GM23248 (cell line): ENCODE results near the gene MAGI3. TPM values are rescaled to one million over a fixed set of nuclear protein-coding genes. Genes with fewer than 3 reads are reported as not detected.

ENCODE experiments used
- DNase-seq: peaks from one replicate; pipeline ENCODE4 v3.0.0-alpha.2; 2015
- H2AFZ ChIP-seq: fragments of 200-600 bp; sonication (generic); 2 replicates; pipeline ENCODE4 v1.6.1; 2016; ENCODE audit warnings: antibody characterized with exemption
- H3F3A ChIP-seq: fragments of 200-600 bp; sonication (generic); 2 replicates; pipeline ENCODE4 v1.6.1; 2016; ENCODE audit warnings: mild to moderate bottlenecking, antibody characterized with exemption, mixed run types; ENCODE audit not compliant: insufficient read depth
- H3K27ac ChIP-seq: fragments of 200-600 bp; sonication (generic); 2 replicates; pipeline ENCODE4 v1.5.1; 2016; ENCODE audit warnings: mild to moderate bottlenecking
- H3K27me3 ChIP-seq: fragments of 200-600 bp; sonication (generic); replicated peaks from 2 replicates; pipeline ENCODE4 v1.6.1; 2016; ENCODE audit warnings: mild to moderate bottlenecking; ENCODE audit not compliant: insufficient read depth
- H3K36me3 ChIP-seq: fragments of 200-600 bp; sonication (generic); 2 replicates; pipeline ENCODE4 v1.6.1; 2016; ENCODE audit warnings: low read depth, mild to moderate bottlenecking
- H3K4me1 ChIP-seq: fragments of 200-600 bp; sonication (generic); 2 replicates; pipeline ENCODE4 v1.6.1; 2016; ENCODE audit warnings: mild to moderate bottlenecking; ENCODE audit not compliant: insufficient read depth
- H3K4me2 ChIP-seq: fragments of 200-600 bp; sonication (generic); one replicate; pipeline ENCODE4 v1.6.1; 2016; ENCODE audit warnings: mild to moderate bottlenecking; ENCODE audit not compliant: unreplicated experiment
- H3K4me3 ChIP-seq: fragments of 200-600 bp; sonication (generic); 2 replicates; pipeline ENCODE4 v1.5.1; 2016; ENCODE audit warnings: mild to moderate bottlenecking
- H3K79me2 ChIP-seq: fragments of 200-600 bp; sonication (generic); 2 replicates; pipeline ENCODE4 v1.6.1; 2016; ENCODE audit warnings: mild to moderate bottlenecking; ENCODE audit not compliant: insufficient read depth
- H3K9ac ChIP-seq: fragments of 200-600 bp; sonication (generic); 2 replicates; pipeline ENCODE4 v1.6.1; 2016; ENCODE audit warnings: mild to moderate bottlenecking
- H3K9me2 ChIP-seq: fragments of 200-600 bp; sonication (generic); 2 replicates; pipeline ENCODE4 v1.6.1; 2016; ENCODE audit warnings: mixed run types, mild to moderate bottlenecking, moderate library complexity; ENCODE audit not compliant: insufficient read depth
- H3K9me3 ChIP-seq: fragments of 200-600 bp; sonication (generic); one replicate; pipeline ENCODE4 v1.6.1; 2017; ENCODE audit warnings: low read depth
- H4K20me1 ChIP-seq: fragments of 200-600 bp; sonication (generic); 2 replicates; pipeline ENCODE4 v1.6.0; 2016; ENCODE audit not compliant: insufficient read depth
- EZH2 ChIP-seq: fragments of 200-600 bp; sonication (generic); IDR thresholded peaks from 2 replicates; pipeline ENCODE4 v1.6.1; 2018; ENCODE audit warnings: antibody characterized with exemption, mild to moderate bottlenecking; ENCODE audit not compliant: insufficient read depth, poor library complexity, severe bottlenecking
- EZH2phosphoT487 ChIP-seq: fragments of 200-600 bp; sonication (generic); IDR thresholded peaks from 2 replicates; pipeline ENCODE4 v1.6.1; 2018; ENCODE audit warnings: antibody characterized with exemption, moderate library complexity, mild to moderate bottlenecking, low read depth; ENCODE audit not compliant: insufficient read depth
- WGBS, 2 experiments: methylation state at CpG; one replicate each; pipeline ENCODE4 v1.1.6; 2015 to 2017; ENCODE audit warnings: low lambda C conversion rate in 2 of 2, low coverage in 1 of 2; ENCODE audit errors: missing lambda C conversion rate in 2 of 2; 5-methylcytosine and 5-hydroxymethylcytosine counted together
- in situ Hi-C: fragments of 300-500 bp; cut with MboI; formaldehyde crosslinking; loops from 2 replicates; pipeline ENCODE4 v1.15.0; 2020
- polyA plus RNA-seq: library from polyadenylated mRNA; unstranded; fragments of >200 nt; fragmentation: Nextera tagmentation; extraction: Ambion mirVana; gene quantifications from 2 replicates; pipeline ENCODE4 v1.2.1, GENCODE V29; 2016
- total RNA-seq: library from RNA; depleted of rRNA; stranded (reverse); fragments of >200 nt; shearing (Covaris generic); gene quantifications from 2 replicates; pipeline ENCODE4 v1.2.3, GENCODE V29; 2014

Gene MAGI3
- total and polyA plus RNA-seq, 2 experiments from 2014 or later = 1.9 to 7.2 TPM

DNA sequence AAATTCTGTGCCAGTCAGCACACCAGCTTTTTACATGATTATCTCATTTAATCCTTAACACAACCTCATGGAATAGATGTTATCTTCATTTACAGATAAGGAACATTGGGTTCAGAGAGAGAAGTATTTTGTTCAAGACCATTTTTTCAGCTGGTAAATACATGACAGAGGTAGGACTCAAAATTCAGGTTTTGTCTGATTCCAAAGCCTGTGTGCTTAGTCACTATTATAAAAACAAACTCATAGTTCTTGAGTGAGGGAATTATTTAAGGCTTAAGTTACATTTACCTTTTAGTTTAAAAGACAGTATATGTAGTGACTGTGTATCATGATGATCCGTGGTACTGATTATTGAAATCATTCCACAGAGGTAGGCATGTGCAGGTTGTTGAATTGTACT lies 125.2 kb downstream of the MAGI3 start:
- DNase-seq = no peak
- no peak overlapping the region for H3K4me3 ChIP-seq
- TF ChIP-seq EZH2 (no peak), EZH2phosphoT487 (no peak)
- in situ Hi-C loops = no loop called here
- H2AFZ ChIP-seq = no peak overlapping the region
- no peak overlapping the region for H3K9ac ChIP-seq
- peaks cover 10% of the 10 kb centered on the region for H3K4me1 ChIP-seq
- no peaks in the 10 kb centered on the region for H3K27me3 ChIP-seq
- H3K4me2 ChIP-seq = no peak overlapping the region
- 97 to 100% methylated on average over 1 of the region's 1 CpG for WGBS, 2 experiments
- no peaks in the 10 kb centered on the region for H3K9me2 ChIP-seq
- peaks cover 15% of the 10 kb centered on the region; the same call in 1 of the 2 replicates for H3K79me2 ChIP-seq
- H4K20me1 ChIP-seq = no peaks in the 10 kb centered on the region; the same call in 1 of the 2 replicates
- 0 out of 2 replicates have a peak, but pooled peaks cover 5% of the 10 kb centered on the region for H3K36me3 ChIP-seq
- peaks cover 7% of the 10 kb centered on the region; the same call in 1 of the 2 replicates for H3F3A ChIP-seq
- no peaks in the 10 kb centered on the region for H3K9me3 ChIP-seq
- no peak overlapping the region for H3K27ac ChIP-seq

GRCh38 chr1:113517346-113517745 lies 127.0 kb downstream of the MAGI3 start:
- no peaks in the 10 kb centered on the region for H4K20me1 ChIP-seq
- H3K9me3 ChIP-seq = no peaks in the 10 kb centered on the region
- in situ Hi-C loops = no loop called here
- H3K9ac ChIP-seq = no peak overlapping the region
- H3K36me3 ChIP-seq = no peaks in the 10 kb centered on the region
- no peak overlapping the region for H3K4me3 ChIP-seq
- H3K9me2 ChIP-seq = no peaks in the 10 kb centered on the region
- no peak for DNase-seq
- no peak for TF ChIP-seq EZH2
- TF ChIP-seq EZH2phosphoT487 = no peak
- peaks cover 7% of the 10 kb centered on the region; the same call in 1 of the 2 replicates for H3F3A ChIP-seq
- peaks cover 10% of the 10 kb centered on the region for H3K4me1 ChIP-seq
- H3K27me3 ChIP-seq = no peaks in the 10 kb centered on the region
- H3K79me2 ChIP-seq = peaks cover 24% of the 10 kb centered on the region
- no peak overlapping the region for H3K4me2 ChIP-seq
- H2AFZ ChIP-seq = no peak overlapping the region
- H3K27ac ChIP-seq = no peak overlapping the region

DNA sequence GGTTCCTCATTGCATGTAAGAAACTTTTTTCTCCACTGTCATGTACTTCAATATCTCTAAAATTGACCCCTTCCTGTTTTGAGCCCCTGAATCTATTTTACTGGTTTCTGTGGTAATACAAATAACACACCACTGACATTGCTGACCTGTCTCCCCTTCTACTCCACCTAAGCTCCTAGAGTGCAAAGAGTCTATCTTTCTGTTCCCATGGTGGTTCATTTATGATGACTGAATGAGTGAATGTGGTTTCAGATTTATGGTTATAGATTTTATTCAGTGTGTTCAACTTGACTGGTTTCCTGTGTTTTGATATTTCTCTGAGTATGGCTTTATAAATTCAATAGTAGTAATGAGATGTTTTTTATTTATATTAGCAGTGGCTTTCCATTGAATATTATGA lies 127.7 kb downstream of the MAGI3 start:
- H3K4me1 ChIP-seq = peaks cover 10% of the 10 kb centered on the region
- H3F3A ChIP-seq = peaks cover 7% of the 10 kb centered on the region; the same call in 1 of the 2 replicates
- H3K9me2 ChIP-seq = no peaks in the 10 kb centered on the region
- peaks cover 26% of the 10 kb centered on the region for H3K79me2 ChIP-seq
- no peak overlapping the region for H3K4me2 ChIP-seq
- no peaks in the 10 kb centered on the region for H4K20me1 ChIP-seq
- H2AFZ ChIP-seq = no peak overlapping the region
- no peak for DNase-seq
- no peak overlapping the region for H3K4me3 ChIP-seq
- no peak for TF ChIP-seq EZH2phosphoT487
- TF ChIP-seq EZH2 = no peak
- no peaks in the 10 kb centered on the region for H3K36me3 ChIP-seq
- H3K27ac ChIP-seq = no peak overlapping the region
- H3K9ac ChIP-seq = no peak overlapping the region
- no peaks in the 10 kb centered on the region for H3K9me3 ChIP-seq
- in situ Hi-C loops = no loop called here
- H3K27me3 ChIP-seq = no peaks in the 10 kb centered on the region

GRCh38 chr1:113519556-113519955 lies 129.2 kb downstream of the MAGI3 start:
- H3K9me2 ChIP-seq = no peaks in the 10 kb centered on the region
- H4K20me1 ChIP-seq = no peaks in the 10 kb centered on the region
- no peak overlapping the region for H2AFZ ChIP-seq
- no peak overlapping the region for H3K4me3 ChIP-seq
- H3K4me2 ChIP-seq = peak overlapping the region; percentile 14
- no peaks in the 10 kb centered on the region for H3K9me3 ChIP-seq
- no peak overlapping the region for H3K27ac ChIP-seq
- peaks cover 7% of the 10 kb centered on the region; the same call in 1 of the 2 replicates for H3F3A ChIP-seq
- in situ Hi-C loops = no loop called here
- H3K79me2 ChIP-seq = peaks cover 26% of the 10 kb centered on the region
- H3K36me3 ChIP-seq = no peaks in the 10 kb centered on the region
- H3K27me3 ChIP-seq = no peaks in the 10 kb centered on the region
- no peak overlapping the region for H3K9ac ChIP-seq
- peak; percentile 69 for DNase-seq
- peaks cover 10% of the 10 kb centered on the region for H3K4me1 ChIP-seq
- no peak for TF ChIP-seq EZH2
- no peak for TF ChIP-seq EZH2phosphoT487

DNA sequence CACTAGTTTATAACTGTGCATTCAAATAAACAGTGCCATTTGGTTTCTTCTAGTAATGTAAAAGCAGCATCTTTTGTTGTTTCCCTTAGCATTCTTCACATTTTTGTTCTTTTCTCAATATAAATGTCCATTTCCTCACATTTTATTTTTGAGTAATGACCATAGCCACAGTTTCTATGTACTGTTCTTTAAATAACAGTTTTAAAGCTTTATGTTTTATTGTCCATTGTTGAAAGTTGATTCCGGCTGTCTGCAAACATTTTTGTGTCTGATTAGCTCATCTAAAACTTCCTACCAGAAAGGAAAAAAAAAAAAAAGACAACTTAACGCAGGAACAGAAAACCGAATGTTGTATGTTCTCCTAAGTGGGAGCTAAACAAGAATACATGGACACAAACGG lies 139.7 kb downstream of the MAGI3 start:
- in situ Hi-C loops = no loop called here
- Histone ChIP-seq H3K9me2 (no peaks in the 10 kb centered on the region), H3K4me2 (no peak overlapping the region), H3F3A (peaks cover 23% of the 10 kb centered on the region), H3K9me3 (no peaks in the 10 kb centered on the region), H3K4me3 (no peak overlapping the region), H3K27ac (no peak overlapping the region), H2AFZ (0 out of 2 replicates have a peak overlapping the region, but pooled peaks have one; percentile 12), H3K9ac (no peak overlapping the region), H3K4me1 (peaks cover 30% of the 10 kb centered on the region), H4K20me1 (no peaks in the 10 kb centered on the region), H3K36me3 (no peaks in the 10 kb centered on the region), H3K27me3 (no peaks in the 10 kb centered on the region), H3K79me2 (peaks cover 49% of the 10 kb centered on the region)
- 92 to 96% methylated on average over 4 of the region's 4 CpGs for WGBS, 2 experiments
- TF ChIP-seq EZH2 (no peak), EZH2phosphoT487 (no peak)
- DNase-seq = no peak
